ENCODE measurements around the gene ABCA7.

The ABCA7 gene

GRCh38 chr19:1041272-1041834 lies 1.4 kb downstream of the ABCA7 start:
- H3K79me2 ChIP-seq (ENCODE audit: low read length): peaks cover 13% of the 10 kb centered on the region; the same call in 1 of the 2 replicates
- peak overlapping the region; percentile 25; the same call in 1 of the 2 replicates for H3K9ac ChIP-seq (ENCODE audit: low read length)
- no peak overlapping the region for H2AFZ ChIP-seq (ENCODE audit: low read depth, low read length)
- peak overlapping the region; percentile 82 for H3K4me3 ChIP-seq (ENCODE audit: low read length)
- H3K27me3 ChIP-seq (ENCODE audit: low read depth, low read length): no peaks in the 10 kb centered on the region
- no peaks in the 10 kb centered on the region for H3K9me3 ChIP-seq (ENCODE audit: insufficient read depth, low read length)
- TF ChIP-seq EZH2phosphoT487 (IDR thresholded peaks at IDR 0.05; ENCODE audit: low read depth): no peak
- H3K36me3 ChIP-seq (replicated peaks; ENCODE audit: low read depth, low read length): peaks cover 23% of the 10 kb centered on the region
- no peak overlapping the region for H3K27ac ChIP-seq (ENCODE audit: low read length)
- peaks cover 5% of the 10 kb centered on the region; the same call in 1 of the 2 replicates for H4K20me1 ChIP-seq (ENCODE audit: insufficient read depth, low read length)
- H3K4me1 ChIP-seq (ENCODE audit: low read length): peaks cover 37% of the 10 kb centered on the region
- peak overlapping the region; percentile 95 for H3K4me2 ChIP-seq (ENCODE audit: low read length)

GRCh38 chr19:1041835-1042685 lies 2.2 kb downstream of the ABCA7 start:
- Histone ChIP-seq H3K27ac (ENCODE audit: low read length) (no peak overlapping the region), H3K9ac (ENCODE audit: low read length) (no peak overlapping the region), H3K9me3 (ENCODE audit: insufficient read depth, low read length) (no peaks in the 10 kb centered on the region), H3K36me3 (replicated peaks; ENCODE audit: low read depth, low read length) (peaks cover 26% of the 10 kb centered on the region), H4K20me1 (ENCODE audit: insufficient read depth, low read length) (peaks cover 5% of the 10 kb centered on the region; the same call in 1 of the 2 replicates), H3K79me2 (ENCODE audit: low read length) (peaks cover 11% of the 10 kb centered on the region; the same call in 1 of the 2 replicates), H3K4me1 (ENCODE audit: low read length) (peaks cover 31% of the 10 kb centered on the region), H3K27me3 (ENCODE audit: low read depth, low read length) (no peaks in the 10 kb centered on the region), H3K4me3 (ENCODE audit: low read length) (no peak overlapping the region), H2AFZ (ENCODE audit: low read depth, low read length) (no peak overlapping the region), H3K4me2 (ENCODE audit: low read length) (no peak overlapping the region)
- no peak for TF ChIP-seq EZH2phosphoT487 (IDR thresholded peaks at IDR 0.05; ENCODE audit: low read depth)
- TF ChIP-seq, protein P1, sequence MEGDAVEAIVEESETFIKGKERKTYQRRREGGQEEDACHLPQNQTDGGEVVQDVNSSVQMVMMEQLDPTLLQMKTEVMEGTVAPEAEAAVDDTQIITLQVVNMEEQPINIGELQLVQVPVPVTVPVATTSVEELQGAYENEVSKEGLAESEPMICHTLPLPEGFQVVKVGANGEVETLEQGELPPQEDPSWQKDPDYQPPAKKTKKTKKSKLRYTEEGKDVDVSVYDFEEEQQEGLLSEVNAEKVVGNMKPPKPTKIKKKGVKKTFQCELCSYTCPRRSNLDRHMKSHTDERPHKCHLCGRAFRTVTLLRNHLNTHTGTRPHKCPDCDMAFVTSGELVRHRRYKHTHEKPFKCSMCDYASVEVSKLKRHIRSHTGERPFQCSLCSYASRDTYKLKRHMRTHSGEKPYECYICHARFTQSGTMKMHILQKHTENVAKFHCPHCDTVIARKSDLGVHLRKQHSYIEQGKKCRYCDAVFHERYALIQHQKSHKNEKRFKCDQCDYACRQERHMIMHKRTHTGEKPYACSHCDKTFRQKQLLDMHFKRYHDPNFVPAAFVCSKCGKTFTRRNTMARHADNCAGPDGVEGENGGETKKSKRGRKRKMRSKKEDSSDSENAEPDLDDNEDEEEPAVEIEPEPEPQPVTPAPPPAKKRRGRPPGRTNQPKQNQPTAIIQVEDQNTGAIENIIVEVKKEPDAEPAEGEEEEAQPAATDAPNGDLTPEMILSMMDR (IDR thresholded peaks at IDR 0.05; ENCODE audit: low read depth, low read length): no peak

GRCh38 chr19:1042689-1043511 lies 3.0 kb downstream of the ABCA7 start:
- Histone ChIP-seq H3K27me3 (ENCODE audit: low read depth, low read length) (no peaks in the 10 kb centered on the region), H3K36me3 (replicated peaks; ENCODE audit: low read depth, low read length) (peaks cover 34% of the 10 kb centered on the region), H3K4me1 (ENCODE audit: low read length) (peaks cover 23% of the 10 kb centered on the region), H4K20me1 (ENCODE audit: insufficient read depth, low read length) (peaks cover 5% of the 10 kb centered on the region; the same call in 1 of the 2 replicates), H3K9me3 (ENCODE audit: insufficient read depth, low read length) (no peaks in the 10 kb centered on the region), H3K9ac (ENCODE audit: low read length) (no peak overlapping the region), H3K27ac (ENCODE audit: low read length) (no peak overlapping the region), H3K4me2 (ENCODE audit: low read length) (no peak overlapping the region), H2AFZ (ENCODE audit: low read depth, low read length) (no peak overlapping the region), H3K79me2 (ENCODE audit: low read length) (peaks cover 11% of the 10 kb centered on the region; the same call in 1 of the 2 replicates), H3K4me3 (ENCODE audit: low read length) (no peak overlapping the region)
- TF ChIP-seq, protein P1 (IDR thresholded peaks at IDR 0.05; ENCODE audit: low read depth, low read length): no peak
- TF ChIP-seq EZH2phosphoT487 (IDR thresholded peaks at IDR 0.05; ENCODE audit: low read depth): no peak

GRCh38 chr19:1045247-1045603 lies 5.3 kb downstream of the ABCA7 start:
- Histone ChIP-seq H3K9ac (ENCODE audit: low read length) (no peak overlapping the region), H3K4me1 (ENCODE audit: low read length) (peaks cover 5% of the 10 kb centered on the region), H3K27ac (ENCODE audit: low read length) (no peak overlapping the region)

More at GRCh38 chr19:1045247-1045603, 5.3 kb downstream of the ABCA7 start:
- Histone ChIP-seq H3K9me3 (ENCODE audit: insufficient read depth, low read length) (no peaks in the 10 kb centered on the region), H3K4me3 (ENCODE audit: low read length) (no peak overlapping the region), H3K27me3 (ENCODE audit: low read depth, low read length) (no peaks in the 10 kb centered on the region), H4K20me1 (ENCODE audit: insufficient read depth, low read length) (peaks cover 5% of the 10 kb centered on the region; the same call in 1 of the 2 replicates), H3K4me2 (ENCODE audit: low read length) (no peak overlapping the region), H2AFZ (ENCODE audit: low read depth, low read length) (no peak overlapping the region), H3K36me3 (replicated peaks; ENCODE audit: low read depth, low read length) (peaks cover 33% of the 10 kb centered on the region), H3K79me2 (ENCODE audit: low read length) (peaks cover 10% of the 10 kb centered on the region; the same call in 1 of the 2 replicates)
- TF ChIP-seq, protein P1 (IDR thresholded peaks at IDR 0.05; ENCODE audit: low read depth, low read length): no peak
- TF ChIP-seq EZH2phosphoT487 (IDR thresholded peaks at IDR 0.05; ENCODE audit: low read depth): no peak

Data from OCI-LY3 (cell line).